ENCODE data around the gene OSBPL8.
"Not testable (repeated sequence)": the region's sequence is repeated elsewhere in the genome, so short reads cannot be mapped to it uniquely, and the experiment has no call there.

Gene OSBPL8

GRCh38 chr12:76518699-76519098 lies 40.9 kb downstream of the OSBPL8 start:
- TF ChIP-seq, protein P1, sequence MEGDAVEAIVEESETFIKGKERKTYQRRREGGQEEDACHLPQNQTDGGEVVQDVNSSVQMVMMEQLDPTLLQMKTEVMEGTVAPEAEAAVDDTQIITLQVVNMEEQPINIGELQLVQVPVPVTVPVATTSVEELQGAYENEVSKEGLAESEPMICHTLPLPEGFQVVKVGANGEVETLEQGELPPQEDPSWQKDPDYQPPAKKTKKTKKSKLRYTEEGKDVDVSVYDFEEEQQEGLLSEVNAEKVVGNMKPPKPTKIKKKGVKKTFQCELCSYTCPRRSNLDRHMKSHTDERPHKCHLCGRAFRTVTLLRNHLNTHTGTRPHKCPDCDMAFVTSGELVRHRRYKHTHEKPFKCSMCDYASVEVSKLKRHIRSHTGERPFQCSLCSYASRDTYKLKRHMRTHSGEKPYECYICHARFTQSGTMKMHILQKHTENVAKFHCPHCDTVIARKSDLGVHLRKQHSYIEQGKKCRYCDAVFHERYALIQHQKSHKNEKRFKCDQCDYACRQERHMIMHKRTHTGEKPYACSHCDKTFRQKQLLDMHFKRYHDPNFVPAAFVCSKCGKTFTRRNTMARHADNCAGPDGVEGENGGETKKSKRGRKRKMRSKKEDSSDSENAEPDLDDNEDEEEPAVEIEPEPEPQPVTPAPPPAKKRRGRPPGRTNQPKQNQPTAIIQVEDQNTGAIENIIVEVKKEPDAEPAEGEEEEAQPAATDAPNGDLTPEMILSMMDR (IDR thresholded peaks at IDR 0.05; ENCODE audit: unreplicated experiment in 3 of 3) = no peak
- Mint-ChIP-seq H3K36me3 (ENCODE audit: low read depth) (peaks cover 72% of the 10 kb centered on the region), H3K27ac (no peak overlapping the region), H3K9me3 (peaks cover 40% of the 10 kb centered on the region), H3K27me3 (ENCODE audit: low read depth) (no peaks in the 10 kb centered on the region), H3K4me3 (no peak overlapping the region), H3K4me1 (no peaks in the 10 kb centered on the region)

GRCh38 chr12:76515271-76515670 lies 44.3 kb downstream of the OSBPL8 start:
- H3K9me3 Mint-ChIP-seq = peaks cover 39% of the 10 kb centered on the region
- no peak overlapping the region for H3K4me3 Mint-ChIP-seq
- H3K27ac Mint-ChIP-seq = no peak overlapping the region
- H3K27me3 Mint-ChIP-seq (ENCODE audit: low read depth) = no peaks in the 10 kb centered on the region
- TF ChIP-seq, protein P1 (IDR thresholded peaks at IDR 0.05; ENCODE audit: unreplicated experiment in 3 of 3) = no peak
- peaks cover 57% of the 10 kb centered on the region for H3K36me3 Mint-ChIP-seq (ENCODE audit: low read depth)
- H3K4me1 Mint-ChIP-seq = no peaks in the 10 kb centered on the region

DNA sequence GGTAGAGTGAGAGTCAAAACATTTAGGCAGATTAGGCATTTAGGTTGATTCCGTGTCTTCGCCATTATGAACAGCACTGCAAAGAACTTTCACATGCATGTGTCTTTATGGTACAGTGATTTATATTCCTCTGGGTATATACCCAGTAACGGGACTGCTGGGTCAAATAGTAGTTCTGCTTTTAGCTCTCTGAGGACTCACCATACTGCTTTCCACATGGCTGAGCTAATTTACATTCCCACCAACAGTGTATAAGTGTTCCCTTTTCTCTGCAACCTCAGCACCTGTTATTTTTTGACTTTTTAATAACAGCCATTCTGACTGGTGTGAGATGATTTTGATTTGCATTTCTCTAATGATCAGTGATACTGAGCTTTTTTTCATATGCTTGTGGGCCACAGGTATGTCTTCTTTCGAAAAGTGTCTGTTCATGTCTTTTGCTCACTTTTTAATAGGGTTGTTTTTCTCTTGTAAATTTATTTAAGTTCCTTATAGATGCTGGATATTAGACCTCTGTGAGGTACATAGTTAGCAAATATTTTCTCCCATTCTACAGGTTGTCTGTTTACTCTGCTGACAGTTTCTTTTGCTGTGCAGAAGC lies 48.4 kb downstream of the OSBPL8 start:
- not testable (repeated sequence) for H3K4me3 Mint-ChIP-seq; H3K4me1 Mint-ChIP-seq; H3K27ac Mint-ChIP-seq; H3K27me3 Mint-ChIP-seq (ENCODE audit: low read depth)
- Mint-ChIP-seq H3K36me3 (ENCODE audit: low read depth) (peaks cover 39% of the 10 kb centered on the region), H3K9me3 (peaks cover 33% of the 10 kb centered on the region)

GRCh38 chr12:76508128-76508980 lies 51.2 kb downstream of the OSBPL8 start:
- Mint-ChIP-seq H3K27ac (no peak overlapping the region), H3K4me1 (no peaks in the 10 kb centered on the region), H3K36me3 (ENCODE audit: low read depth) (peaks cover 22% of the 10 kb centered on the region), H3K9me3 (peaks cover 15% of the 10 kb centered on the region), H3K4me3 (no peak overlapping the region), H3K27me3 (ENCODE audit: low read depth) (no peaks in the 10 kb centered on the region)
- TF ChIP-seq, protein P1 (IDR thresholded peaks at IDR 0.05; ENCODE audit: unreplicated experiment in 3 of 3) = no peak

DNA sequence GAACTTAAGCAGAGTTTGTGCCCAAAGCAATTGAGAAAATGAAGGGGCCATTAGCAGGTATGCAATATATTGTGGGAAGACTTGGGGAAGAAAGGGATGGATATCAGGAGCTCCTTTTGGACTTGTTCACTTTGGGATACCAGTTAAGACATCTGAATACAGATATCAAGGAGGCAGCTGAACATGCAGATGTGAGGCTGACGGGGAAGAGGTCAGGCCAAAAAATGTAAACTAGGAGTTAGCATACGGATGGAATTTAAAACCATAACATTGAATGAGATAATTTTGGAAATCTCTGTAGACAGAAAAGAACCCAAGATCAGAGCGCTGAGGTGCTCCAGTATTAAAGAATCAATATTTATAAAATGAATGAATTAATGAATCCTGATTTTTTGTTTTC lies 53.4 kb downstream of the OSBPL8 start:
- no peaks in the 10 kb centered on the region for H3K27me3 Mint-ChIP-seq (ENCODE audit: low read depth)
- TF ChIP-seq, protein P1 (IDR thresholded peaks at IDR 0.05; ENCODE audit: unreplicated experiment in 3 of 3) = no peak
- H3K27ac Mint-ChIP-seq = no peak overlapping the region
- H3K36me3 Mint-ChIP-seq (ENCODE audit: low read depth) = peaks cover 34% of the 10 kb centered on the region
- H3K9me3 Mint-ChIP-seq = peaks cover 13% of the 10 kb centered on the region
- no peak overlapping the region for H3K4me3 Mint-ChIP-seq
- no peaks in the 10 kb centered on the region for H3K4me1 Mint-ChIP-seq

DNA sequence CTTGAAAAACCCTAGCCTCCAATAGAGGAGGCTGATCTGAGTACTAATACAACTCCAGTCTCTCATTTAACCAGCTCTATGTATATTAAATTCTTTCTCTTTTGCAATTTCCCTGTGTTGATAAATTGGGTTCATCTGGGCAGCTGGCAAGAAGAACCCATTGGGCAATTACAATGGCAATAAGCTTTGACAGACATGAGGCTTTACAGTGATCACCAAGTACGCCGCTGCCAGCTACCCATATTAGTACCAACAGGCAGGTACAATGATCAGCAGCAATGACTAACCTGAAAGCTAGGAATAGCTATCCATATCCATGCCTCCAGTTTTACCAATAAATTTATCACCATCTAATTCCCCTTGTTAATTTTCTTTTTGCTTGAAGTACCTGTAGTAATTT lies 54.5 kb downstream of the OSBPL8 start:
- Mint-ChIP-seq H3K4me1 (no peaks in the 10 kb centered on the region), H3K9me3 (peaks cover 12% of the 10 kb centered on the region), H3K27ac (no peak overlapping the region), H3K4me3 (no peak overlapping the region), H3K27me3 (ENCODE audit: low read depth) (no peaks in the 10 kb centered on the region), H3K36me3 (ENCODE audit: low read depth) (peaks cover 30% of the 10 kb centered on the region)
- TF ChIP-seq, protein P1 (IDR thresholded peaks at IDR 0.05; ENCODE audit: unreplicated experiment in 3 of 3) = no peak
